Measurements from ENCODE around the gene TMCO4.

GRCh38 chr1:19648239-19648638 lies 151.5 kb downstream of the TMCO4 start:
- TF ChIP-seq SIN3A (IDR thresholded peaks at IDR 0.05; ENCODE audit: borderline replicate concordance, insufficient read depth, low read length) (no peak), REST (IDR thresholded peaks at IDR 0.05; ENCODE audit: insufficient read depth in 1 of 2, low read depth in 2 of 2, low read length in 2 of 2) (no peak), POLR2AphosphoS5 (IDR thresholded peaks at IDR 0.05; ENCODE audit: low read depth, low read length) (no peak), TAF1 (IDR thresholded peaks at IDR 0.05; ENCODE audit: borderline replicate concordance, insufficient read depth, low read length) (no peak), FOXP2 (optimal IDR thresholded peaks at IDR 0.05; ENCODE audit: borderline replicate concordance, extremely low read depth, extremely low read length, insufficient read depth) (no peak)

Data from PFSK-1 (cell line).